ENCODE results near the gene GAS2L2. TPM values are rescaled to one million over a fixed set of nuclear protein-coding genes. Genes with fewer than 3 reads are reported as not detected.

Gene GAS2L2
- total and polyA plus RNA-seq, 2 experiments from 2014 or later = not detected

DNA sequence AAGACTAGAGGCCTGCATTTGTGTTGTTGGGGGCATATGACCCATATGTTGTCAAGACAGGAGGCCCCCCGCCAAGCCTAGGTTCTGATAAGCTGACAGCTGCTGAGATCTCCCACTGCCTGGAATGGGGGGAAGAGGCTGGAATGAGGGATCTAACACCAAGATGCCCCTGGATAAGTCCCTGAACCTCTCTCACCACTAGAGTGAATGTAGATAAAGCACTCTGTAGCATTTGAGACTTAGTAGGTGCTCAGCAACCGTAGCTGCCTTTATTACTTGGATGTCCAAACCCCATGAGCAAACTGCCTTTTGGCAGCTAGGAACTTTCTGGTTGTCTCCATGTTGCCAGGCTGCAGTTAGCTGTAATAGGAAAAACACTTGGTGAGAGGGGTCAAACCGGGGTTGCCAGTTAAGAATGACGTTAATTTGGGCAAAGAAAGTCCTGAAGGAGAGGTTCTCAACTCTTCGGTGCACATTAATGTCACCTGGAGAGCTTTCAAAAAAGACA, 26.0 kb downstream of the GAS2L2 start:
- Histone ChIP-seq H2AFZ (no peak overlapping the region), H3K4me1 (ENCODE audit: insufficient read depth) (peaks cover 30% of the 10 kb centered on the region), H3K27ac (peak overlapping the region; percentile 64), H3K9me2 (replicated peaks; ENCODE audit: insufficient read depth) (no peaks in the 10 kb centered on the region), H4K20me1 (ENCODE audit: insufficient read depth, poor library complexity, severe bottlenecking) (no peaks in the 10 kb centered on the region), H3K27me3 (no peaks in the 10 kb centered on the region), H3K36me3 (replicated peaks; ENCODE audit: insufficient read depth, low read depth) (no peaks in the 10 kb centered on the region), H3K4me3 (no peak overlapping the region), H3K9me3 (ENCODE audit: low read depth) (no peaks in the 10 kb centered on the region), H3K4me2 (peak overlapping the region; percentile 28), H3K79me2 (no peaks in the 10 kb centered on the region)
- 70% methylated on average over 5 of the region's 5 CpGs for WGBS (ENCODE audit: low lambda C conversion rate, missing lambda C conversion rate)
- TF ChIP-seq, protein P1, sequence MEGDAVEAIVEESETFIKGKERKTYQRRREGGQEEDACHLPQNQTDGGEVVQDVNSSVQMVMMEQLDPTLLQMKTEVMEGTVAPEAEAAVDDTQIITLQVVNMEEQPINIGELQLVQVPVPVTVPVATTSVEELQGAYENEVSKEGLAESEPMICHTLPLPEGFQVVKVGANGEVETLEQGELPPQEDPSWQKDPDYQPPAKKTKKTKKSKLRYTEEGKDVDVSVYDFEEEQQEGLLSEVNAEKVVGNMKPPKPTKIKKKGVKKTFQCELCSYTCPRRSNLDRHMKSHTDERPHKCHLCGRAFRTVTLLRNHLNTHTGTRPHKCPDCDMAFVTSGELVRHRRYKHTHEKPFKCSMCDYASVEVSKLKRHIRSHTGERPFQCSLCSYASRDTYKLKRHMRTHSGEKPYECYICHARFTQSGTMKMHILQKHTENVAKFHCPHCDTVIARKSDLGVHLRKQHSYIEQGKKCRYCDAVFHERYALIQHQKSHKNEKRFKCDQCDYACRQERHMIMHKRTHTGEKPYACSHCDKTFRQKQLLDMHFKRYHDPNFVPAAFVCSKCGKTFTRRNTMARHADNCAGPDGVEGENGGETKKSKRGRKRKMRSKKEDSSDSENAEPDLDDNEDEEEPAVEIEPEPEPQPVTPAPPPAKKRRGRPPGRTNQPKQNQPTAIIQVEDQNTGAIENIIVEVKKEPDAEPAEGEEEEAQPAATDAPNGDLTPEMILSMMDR (IDR thresholded peaks at IDR 0.05; ENCODE audit: poor library complexity) = no peak
- TF ChIP-seq EZH2phosphoT487 (IDR thresholded peaks at IDR 0.05; ENCODE audit: low read depth, severe bottlenecking, unreplicated experiment) (no peak), EZH2 (IDR thresholded peaks at IDR 0.05; ENCODE audit: borderline replicate concordance) (no peak)
- DNase-seq (ENCODE audit: low spot score) = no peak

DNA sequence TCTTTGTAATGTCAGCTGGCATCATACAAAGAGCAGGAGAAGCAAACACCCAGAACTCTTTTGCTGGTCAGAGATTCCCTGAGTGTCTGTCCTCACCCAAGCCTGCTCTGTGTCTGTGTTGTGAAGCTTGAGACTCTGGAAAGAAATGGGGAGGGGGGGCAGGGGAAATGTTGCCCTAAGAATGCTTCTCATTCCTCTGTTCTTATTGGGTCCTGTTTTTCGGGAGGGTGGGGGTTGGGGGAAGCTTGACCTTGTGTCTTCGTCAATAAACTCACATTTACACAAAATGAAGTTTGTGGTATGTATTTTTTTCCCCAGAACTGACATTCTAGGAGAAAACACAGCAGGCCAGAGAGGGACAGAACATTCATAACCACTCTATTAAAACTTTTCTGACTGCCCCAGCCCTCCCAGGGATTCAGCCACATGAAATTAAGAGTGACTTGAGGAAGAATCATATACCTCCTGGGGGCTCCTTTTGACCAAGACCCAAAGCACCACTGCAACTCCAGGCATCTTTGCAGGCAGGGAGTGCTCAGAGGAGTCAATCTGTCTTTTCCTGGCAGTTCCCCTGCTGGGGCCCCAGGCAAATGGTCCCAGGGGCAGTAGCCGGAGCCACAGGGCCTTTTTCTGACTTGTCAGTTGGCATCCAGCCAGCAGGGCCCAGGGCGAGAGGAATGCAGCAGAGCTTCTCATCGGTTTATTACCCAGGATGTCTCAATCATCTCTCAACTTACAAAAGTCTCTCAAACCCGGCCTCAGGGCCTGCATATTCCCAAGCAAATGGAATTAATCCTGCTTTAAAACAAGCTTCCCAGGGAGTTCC, 26.7 kb downstream of the GAS2L2 start:
- H3K4me2 ChIP-seq = peak overlapping the region; percentile 36
- H3K36me3 ChIP-seq (replicated peaks; ENCODE audit: insufficient read depth, low read depth) = no peaks in the 10 kb centered on the region
- H4K20me1 ChIP-seq (ENCODE audit: insufficient read depth, poor library complexity, severe bottlenecking) = no peaks in the 10 kb centered on the region
- DNase-seq (ENCODE audit: low spot score) = peak; percentile 86
- H3K9me3 ChIP-seq (ENCODE audit: low read depth) = no peaks in the 10 kb centered on the region
- no peaks in the 10 kb centered on the region for H3K27me3 ChIP-seq
- peak overlapping the region; percentile 80 for H3K27ac ChIP-seq
- H3K4me3 ChIP-seq = no peak overlapping the region
- peaks cover 30% of the 10 kb centered on the region for H3K4me1 ChIP-seq (ENCODE audit: insufficient read depth)
- no peaks in the 10 kb centered on the region for H3K79me2 ChIP-seq
- no peak for TF ChIP-seq EZH2 (IDR thresholded peaks at IDR 0.05; ENCODE audit: borderline replicate concordance)
- H2AFZ ChIP-seq = no peak overlapping the region
- H3K9me2 ChIP-seq (replicated peaks; ENCODE audit: insufficient read depth) = no peaks in the 10 kb centered on the region
- WGBS (ENCODE audit: low lambda C conversion rate, missing lambda C conversion rate) = 28% methylated on average over 6 of the region's 6 CpGs

DNA sequence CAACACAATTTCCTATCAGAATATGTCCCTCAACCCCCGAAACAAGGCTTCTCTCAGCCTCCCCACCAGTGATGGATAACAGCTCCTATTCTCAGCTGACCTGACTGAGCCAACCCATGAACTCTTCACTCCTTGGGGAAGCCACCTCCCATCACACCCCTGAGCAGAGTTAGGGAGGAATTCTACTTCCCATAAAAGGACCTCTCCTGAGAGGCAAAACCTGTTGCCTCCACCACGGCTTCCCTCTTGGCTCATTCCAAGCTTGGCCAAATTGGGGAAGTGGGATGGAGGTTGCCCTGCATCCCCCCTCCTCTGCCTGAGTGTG, 27.3 kb downstream of the GAS2L2 start:
- no peak for DNase-seq (ENCODE audit: low spot score)
- Histone ChIP-seq H4K20me1 (ENCODE audit: insufficient read depth, poor library complexity, severe bottlenecking) (no peaks in the 10 kb centered on the region), H3K27me3 (no peaks in the 10 kb centered on the region), H3K4me2 (peak overlapping the region; percentile 36), H3K4me1 (ENCODE audit: insufficient read depth) (peaks cover 25% of the 10 kb centered on the region), H3K36me3 (replicated peaks; ENCODE audit: insufficient read depth, low read depth) (no peaks in the 10 kb centered on the region), H3K27ac (peak overlapping the region; percentile 80), H3K9me2 (replicated peaks; ENCODE audit: insufficient read depth) (no peaks in the 10 kb centered on the region), H3K79me2 (no peaks in the 10 kb centered on the region), H3K4me3 (no peak overlapping the region), H3K9me3 (ENCODE audit: low read depth) (no peaks in the 10 kb centered on the region), H2AFZ (no peak overlapping the region)
- TF ChIP-seq, protein P1 (IDR thresholded peaks at IDR 0.05; ENCODE audit: poor library complexity) = no peak
- TF ChIP-seq EZH2 (IDR thresholded peaks at IDR 0.05; ENCODE audit: borderline replicate concordance) (no peak), EZH2phosphoT487 (IDR thresholded peaks at IDR 0.05; ENCODE audit: low read depth, severe bottlenecking, unreplicated experiment) (no peak)
- 69% methylated on average over 2 of the region's 2 CpGs for WGBS (ENCODE audit: low lambda C conversion rate, missing lambda C conversion rate)

DNA sequence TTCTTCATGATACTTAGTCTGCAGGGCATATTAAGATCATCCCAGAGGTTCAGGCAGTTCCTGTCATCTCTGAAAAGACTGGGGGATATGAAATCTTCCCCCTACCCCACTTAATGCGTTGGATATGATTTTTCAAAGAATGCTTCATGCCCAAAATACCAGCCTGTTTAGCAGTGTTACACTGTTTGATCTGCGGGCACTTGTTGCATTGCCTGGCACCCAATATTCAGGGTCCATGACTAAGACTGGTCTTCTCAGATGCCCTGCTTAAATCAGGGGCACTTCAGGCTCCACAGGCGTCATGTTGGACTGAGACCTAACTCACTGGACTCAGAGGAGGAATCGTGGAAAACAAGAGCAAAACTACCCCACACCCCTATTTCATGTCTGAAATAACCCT, 28.0 kb downstream of the GAS2L2 start:
- no peaks in the 10 kb centered on the region for H3K36me3 ChIP-seq (replicated peaks; ENCODE audit: insufficient read depth, low read depth)

More for the DNA sequence above, 28.0 kb downstream of the GAS2L2 start:
- Histone ChIP-seq H3K27me3 (no peaks in the 10 kb centered on the region), H3K9me2 (replicated peaks; ENCODE audit: insufficient read depth) (no peaks in the 10 kb centered on the region), H3K27ac (peak overlapping the region; percentile 80), H3K4me1 (ENCODE audit: insufficient read depth) (peaks cover 25% of the 10 kb centered on the region), H2AFZ (no peak overlapping the region), H3K4me2 (no peak overlapping the region), H3K4me3 (no peak overlapping the region), H4K20me1 (ENCODE audit: insufficient read depth, poor library complexity, severe bottlenecking) (no peaks in the 10 kb centered on the region), H3K9me3 (ENCODE audit: low read depth) (no peaks in the 10 kb centered on the region), H3K79me2 (no peaks in the 10 kb centered on the region)
- TF ChIP-seq EZH2phosphoT487 (IDR thresholded peaks at IDR 0.05; ENCODE audit: low read depth, severe bottlenecking, unreplicated experiment) (no peak), EZH2 (IDR thresholded peaks at IDR 0.05; ENCODE audit: borderline replicate concordance) (no peak)
- TF ChIP-seq, protein P1 (IDR thresholded peaks at IDR 0.05; ENCODE audit: poor library complexity) = no peak
- 92% methylated on average over 4 of the region's 4 CpGs for WGBS (ENCODE audit: low lambda C conversion rate, missing lambda C conversion rate)
- DNase-seq (ENCODE audit: low spot score) = no peak

All from hepatocyte (in vitro differentiated cells).